Measurements from ENCODE around the gene KIF26A.
"Not testable (repeated sequence)": the region's sequence is repeated elsewhere in the genome, so short reads cannot be mapped to it uniquely, and the experiment has no call there.

The KIF26A gene

GRCh38 chr14:104225278-104226190 is 87.1 kb downstream of the KIF26A start:
- not testable (repeated sequence) for DNase-seq

- no peak for DNase-seq
Observed at GRCh38 chr14:104226421-104227383, 88.3 kb downstream of the KIF26A start.

DNA sequence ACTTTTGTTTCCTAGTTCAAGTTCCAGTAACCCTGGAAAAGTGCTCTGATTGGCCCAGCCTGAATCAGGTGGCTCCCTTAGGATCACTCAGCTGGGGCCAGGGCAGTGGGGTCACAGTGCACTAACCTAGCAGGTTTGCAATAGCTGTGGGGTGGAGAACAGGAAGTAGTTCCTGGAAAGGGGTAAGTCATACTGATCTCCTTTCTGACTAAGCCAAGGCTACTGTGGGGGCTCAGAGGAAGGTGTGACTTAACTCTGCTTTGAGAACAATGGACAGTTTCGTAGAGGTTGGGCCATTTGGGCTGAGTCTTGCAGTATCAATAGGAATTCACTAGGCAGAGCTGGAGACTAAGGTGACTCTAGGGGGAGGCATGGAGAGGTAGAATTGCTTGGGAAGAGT is 89.4 kb downstream of the KIF26A start:
- DNase-seq = no peak

GRCh38 chr14:104228221-104228620 is 89.8 kb downstream of the KIF26A start:
- no peak for DNase-seq

GRCh38 chr14:104228716-104229533 is 90.5 kb downstream of the KIF26A start:
- no peak for DNase-seq

- no peak for DNase-seq
Observed at GRCh38 chr14:104229534-104230055, 91.2 kb downstream of the KIF26A start.

DNA sequence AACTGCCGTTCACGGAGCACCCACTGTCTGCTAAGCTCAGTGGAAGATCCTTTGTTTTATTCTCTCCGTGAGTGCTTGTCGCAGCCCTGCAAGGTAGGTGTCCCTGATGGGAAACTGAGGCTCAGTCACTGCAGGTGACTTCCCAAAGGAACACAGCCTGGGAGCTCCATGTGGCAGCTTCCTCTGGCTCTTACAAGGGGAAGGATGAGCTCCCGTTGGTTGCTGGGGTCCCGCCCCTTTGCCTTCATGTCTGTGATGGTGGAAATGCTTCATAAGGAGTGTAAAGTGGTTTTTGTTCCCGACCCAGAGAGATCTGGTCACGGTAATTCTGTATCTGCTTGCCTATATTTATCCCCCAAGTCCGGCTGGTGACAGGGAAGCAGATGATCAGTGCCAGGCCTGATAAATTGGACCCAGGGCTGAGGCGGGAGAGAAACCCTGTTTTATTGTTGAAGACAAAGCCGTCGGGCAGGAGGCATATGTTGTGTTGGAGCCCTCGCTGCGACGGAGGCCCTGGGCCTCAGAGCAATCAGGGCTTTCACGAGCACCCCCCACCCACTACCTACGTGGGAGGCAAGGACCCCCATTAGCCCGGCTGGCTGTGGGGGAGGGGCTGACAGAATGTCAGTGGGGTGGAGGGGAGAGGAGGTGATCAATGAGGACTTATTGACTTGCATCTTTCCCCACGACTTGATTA is 91.9 kb downstream of the KIF26A start:
- no peak for DNase-seq
